Ascending aorta (tissue), 2 donors: ENCODE measurements around the gene BEST2. TPM values are rescaled to one million over a fixed set of nuclear protein-coding genes. Genes with fewer than 3 reads are reported as not detected.

Source experiments
- DNase-seq, 2 donors: peaks; one replicate each; pipeline ENCODE4 v3.0.0-alpha.2; 2019; ENCODE audit warnings: low spot score in 2 of 2
- H3K27ac ChIP-seq, 2 donors: fragments of 200-600 bp; sonication (generic); one replicate each; pipeline ENCODE4 v1.5.1; 2016 to 2017; ENCODE audit warnings: mild to moderate bottlenecking in 1 of 2
- H3K27me3 ChIP-seq: fragments of 200-600 bp; sonication (generic); one replicate; pipeline ENCODE4 v1.5.1; 2017
- H3K36me3 ChIP-seq, 2 donors: fragments of 200-600 bp; sonication (generic); one replicate each; pipeline ENCODE4 v1.5.1; 2016
- H3K4me1 ChIP-seq, 2 donors: fragments of 200-600 bp; sonication (generic); one replicate each; pipeline ENCODE4 v1.5.1; 2016 to 2017; ENCODE audit warnings: mild to moderate bottlenecking in 1 of 2
- H3K4me3 ChIP-seq, 2 donors: fragments of 200-600 bp; sonication (generic); one replicate each; pipeline ENCODE4 v1.5.1; 2016 to 2017; ENCODE audit warnings: mild to moderate bottlenecking in 1 of 2
- H3K9me3 ChIP-seq, 2 donors: fragments of 200-600 bp; sonication (generic); one replicate each; pipeline ENCODE4 v1.5.1; 2016
- intact Hi-C: fragments of 100-400 bp; cut with DNase I; formaldehyde crosslinking; loops from one replicate; pipeline ENCODE4 v1.15.1; 2023
- total RNA-seq: library from RNA; depleted of rRNA; stranded (reverse); fragments of >200 nt; gene quantifications from one replicate; pipeline ENCODE4 v1.1.0, GENCODE V29; 2016
- TF ChIP-seq, protein P1 (sequence below), 3 experiments: fragments of 200-600 bp in 2 of 3; fragments of 450-650 bp in 1 of 3; sonication (generic) in 2 of 3; IDR thresholded peaks; one replicate each; pipeline ENCODE4 v1.5.1; 2016 to 2019; ENCODE audit warnings: antibody characterized with exemption in 3 of 3, mild to moderate bottlenecking in 1 of 3, moderate library complexity in 1 of 3

Gene BEST2
- total RNA-seq, 1 donor from 2014 or later: not detected

DNA sequence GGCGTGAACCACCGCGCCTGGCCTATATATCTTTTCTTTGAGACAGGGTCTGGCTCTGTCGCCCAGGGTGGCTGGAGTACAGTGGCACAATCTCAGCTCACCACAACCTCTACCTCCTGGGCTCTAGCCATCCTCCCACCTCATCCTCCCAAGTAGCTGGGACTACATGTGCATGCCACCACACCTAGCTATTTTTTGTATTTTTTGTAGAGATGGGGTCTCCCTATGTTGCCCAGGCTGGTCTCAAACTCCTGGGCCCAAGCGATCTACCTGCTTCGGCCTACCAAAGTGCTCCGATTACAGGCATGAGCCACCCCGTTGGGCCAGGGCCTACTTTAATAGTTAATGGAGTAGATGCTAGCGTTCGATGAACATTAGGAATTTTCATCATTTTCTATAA lies 31.3 kb upstream of the BEST2 start:
- intact Hi-C loops: no loop called here
- Histone ChIP-seq H3K4me1 (peaks cover 4 to 29% of the 10 kb centered on the region in 2 donors), H3K27me3 (no peaks in the 10 kb centered on the region), H3K4me3 (peak overlapping the region; percentile 81 to 95), H3K9me3 (no peaks in the 10 kb centered on the region), H3K36me3 (peaks cover 28 to 29% of the 10 kb centered on the region in 2 donors), H3K27ac (peak overlapping the region; percentile 88 to 98)
- no peak for DNase-seq
- TF ChIP-seq, protein P1, sequence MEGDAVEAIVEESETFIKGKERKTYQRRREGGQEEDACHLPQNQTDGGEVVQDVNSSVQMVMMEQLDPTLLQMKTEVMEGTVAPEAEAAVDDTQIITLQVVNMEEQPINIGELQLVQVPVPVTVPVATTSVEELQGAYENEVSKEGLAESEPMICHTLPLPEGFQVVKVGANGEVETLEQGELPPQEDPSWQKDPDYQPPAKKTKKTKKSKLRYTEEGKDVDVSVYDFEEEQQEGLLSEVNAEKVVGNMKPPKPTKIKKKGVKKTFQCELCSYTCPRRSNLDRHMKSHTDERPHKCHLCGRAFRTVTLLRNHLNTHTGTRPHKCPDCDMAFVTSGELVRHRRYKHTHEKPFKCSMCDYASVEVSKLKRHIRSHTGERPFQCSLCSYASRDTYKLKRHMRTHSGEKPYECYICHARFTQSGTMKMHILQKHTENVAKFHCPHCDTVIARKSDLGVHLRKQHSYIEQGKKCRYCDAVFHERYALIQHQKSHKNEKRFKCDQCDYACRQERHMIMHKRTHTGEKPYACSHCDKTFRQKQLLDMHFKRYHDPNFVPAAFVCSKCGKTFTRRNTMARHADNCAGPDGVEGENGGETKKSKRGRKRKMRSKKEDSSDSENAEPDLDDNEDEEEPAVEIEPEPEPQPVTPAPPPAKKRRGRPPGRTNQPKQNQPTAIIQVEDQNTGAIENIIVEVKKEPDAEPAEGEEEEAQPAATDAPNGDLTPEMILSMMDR (IDR thresholded peaks at IDR 0.05): no peak

DNA sequence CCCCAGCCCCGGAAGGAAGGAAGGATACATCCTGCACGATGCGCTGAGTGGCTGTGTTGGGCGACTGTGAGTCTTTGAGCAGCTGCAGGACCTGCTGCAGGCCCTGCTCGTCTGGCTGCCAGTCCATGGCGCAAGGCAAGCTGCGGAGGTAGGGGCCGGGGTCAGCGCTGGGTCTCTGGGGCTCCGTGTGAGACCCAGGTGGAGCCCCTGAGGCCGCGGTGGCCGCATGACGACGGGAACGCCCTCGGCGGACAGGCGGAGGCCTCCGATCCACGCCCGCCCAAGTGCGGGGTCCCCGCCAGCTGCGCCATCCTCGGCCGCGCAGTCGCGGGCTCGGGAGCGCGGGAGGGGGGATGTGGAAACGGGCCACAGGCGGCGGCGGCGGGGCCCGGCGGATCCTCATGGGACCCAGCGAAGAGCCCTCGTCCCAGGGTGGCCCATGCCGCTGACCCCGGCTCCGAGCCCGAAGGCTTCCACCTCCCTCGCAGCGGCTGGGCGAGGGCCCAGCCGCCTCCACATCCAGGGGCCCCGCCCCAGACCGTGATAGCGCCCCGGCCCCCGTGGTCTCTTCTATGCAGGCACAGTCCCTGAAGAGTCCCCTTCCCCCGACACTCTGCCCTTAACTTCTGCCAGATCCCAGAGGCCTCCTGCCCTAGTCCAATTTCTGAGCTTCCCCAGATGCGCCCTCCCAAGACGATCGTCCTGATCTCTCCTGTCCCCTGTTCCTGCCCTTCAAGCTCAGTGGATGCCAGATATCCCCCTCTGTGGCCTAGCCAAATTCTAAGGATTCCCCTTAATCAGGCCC lies 30.5 kb upstream of the BEST2 start:
- no peaks in the 10 kb centered on the region for H3K27me3 ChIP-seq
- H3K36me3 ChIP-seq: peaks cover 20 to 23% of the 10 kb centered on the region in 2 donors
- H3K4me3 ChIP-seq: peak overlapping the region; percentile 81 to 95
- DNase-seq: no peak
- peaks cover 4 to 29% of the 10 kb centered on the region in 2 donors for H3K4me1 ChIP-seq
- no peaks in the 10 kb centered on the region for H3K9me3 ChIP-seq
- TF ChIP-seq, protein P1 (IDR thresholded peaks at IDR 0.05): no peak
- intact Hi-C loops: no loop called here
- peak overlapping the region; percentile 88 to 98 for H3K27ac ChIP-seq

DNA sequence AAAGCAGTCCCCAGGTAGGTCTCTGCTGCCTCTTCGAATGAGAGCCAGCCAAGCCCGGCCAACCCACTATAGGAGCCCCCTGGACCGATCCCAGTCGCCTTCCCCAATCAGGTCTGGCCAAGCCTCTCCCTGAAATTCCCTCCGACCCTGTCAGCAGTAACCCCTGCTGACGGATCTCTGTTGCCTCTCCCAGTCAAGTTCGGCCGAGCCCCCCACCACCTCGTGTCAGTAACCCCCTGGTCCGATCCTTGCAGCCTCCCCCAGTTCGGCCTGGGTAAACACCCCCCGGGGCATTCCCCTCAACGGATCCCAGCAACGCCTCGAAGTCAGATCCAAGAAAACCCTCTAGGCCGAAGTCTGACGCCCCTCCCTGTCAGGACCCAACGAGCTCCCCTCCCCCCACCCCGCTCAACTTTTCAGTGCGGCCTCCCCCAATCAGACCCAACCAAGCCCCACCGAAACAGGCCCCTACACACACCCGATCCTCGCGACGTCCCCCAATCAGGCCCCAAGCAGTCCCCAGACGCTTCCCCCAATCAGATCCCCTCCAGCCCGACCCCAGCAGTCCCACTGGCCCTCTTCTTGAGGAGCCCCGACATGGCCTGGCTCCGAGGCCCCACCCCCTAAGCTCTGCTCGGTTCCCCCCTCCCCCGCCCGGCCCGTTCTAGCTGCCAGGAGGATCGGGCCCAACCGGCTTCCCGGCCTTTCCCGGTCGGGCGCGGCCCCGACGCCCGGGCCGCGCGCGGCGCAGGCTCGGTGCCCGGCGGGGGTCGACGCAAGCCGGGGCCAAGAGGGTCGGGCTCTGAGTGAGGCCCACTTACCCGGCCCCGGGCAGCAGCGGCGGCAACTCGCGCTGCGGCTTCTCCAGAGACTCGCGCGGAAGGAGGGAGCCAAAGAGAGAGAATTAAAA lies 29.7 kb upstream of the BEST2 start:
- peaks cover 12 to 16% of the 10 kb centered on the region in 2 donors for H3K36me3 ChIP-seq
- H3K4me3 ChIP-seq: peak overlapping the region; percentile 81 to 95
- no peaks in the 10 kb centered on the region for H3K9me3 ChIP-seq
- peak in 1 of 2 donors; percentile 79 for DNase-seq
- peak overlapping the region; percentile 88 to 98 for H3K27ac ChIP-seq
- TF ChIP-seq, protein P1 (IDR thresholded peaks at IDR 0.05): no peak
- H3K27me3 ChIP-seq: no peaks in the 10 kb centered on the region
- intact Hi-C loops: loop anchor here (2.0 kb wide), 1 partner anchor 25 kb away; the partner anchor contains the start of gene FBXW9
- H3K4me1 ChIP-seq: peaks cover 4 to 29% of the 10 kb centered on the region in 2 donors

DNA sequence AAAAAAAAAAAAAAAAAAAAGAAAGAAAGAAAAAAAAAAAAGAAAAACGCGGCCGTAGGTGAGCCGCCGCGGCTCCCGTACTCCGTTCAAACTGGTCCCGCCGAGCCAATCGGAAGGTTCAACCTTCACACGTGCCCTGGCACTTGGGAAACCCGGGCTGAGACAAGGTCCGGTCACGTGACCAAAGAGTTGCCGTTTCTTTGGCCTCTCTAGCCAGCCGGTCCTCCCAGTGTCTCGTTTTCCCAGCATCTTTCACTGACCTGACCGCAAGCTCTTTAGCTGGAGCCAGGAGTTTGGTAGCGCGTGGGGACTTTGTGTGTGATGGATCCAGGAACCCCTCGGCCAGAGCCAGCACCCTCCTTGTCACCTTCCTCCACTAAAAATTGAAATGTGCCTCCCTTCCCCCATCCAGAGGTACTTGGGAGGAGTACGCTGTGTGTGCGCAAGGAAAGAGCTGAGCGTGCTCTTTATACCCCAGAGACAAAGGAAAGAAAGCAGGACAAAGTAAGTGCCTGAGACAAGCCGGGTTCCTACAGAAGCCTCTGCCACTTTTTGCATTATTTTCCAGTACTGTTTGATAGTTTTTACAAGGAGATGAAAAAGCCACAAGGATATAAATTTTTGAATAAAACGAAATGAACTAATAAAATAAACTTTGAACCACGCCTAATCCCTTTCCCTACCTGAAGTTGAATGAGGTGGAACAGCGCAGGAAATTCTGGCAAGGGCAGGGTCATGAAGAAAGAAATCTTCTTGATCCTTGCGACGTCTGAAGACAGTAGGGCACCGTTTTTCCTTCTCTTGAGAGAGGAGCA lies 28.8 kb upstream of the BEST2 start:
- intact Hi-C loops: loop anchor here (1.0 to 2.0 kb wide), 2 partner anchors 12 to 26 kb away; partner anchors contain the start of genes FBXW9 and TRIR

More for the DNA sequence above, 28.8 kb upstream of the BEST2 start:
- Histone ChIP-seq H3K36me3 (peaks cover 12 to 14% of the 10 kb centered on the region in 2 donors), H3K4me1 (peaks cover 4 to 29% of the 10 kb centered on the region in 2 donors), H3K27me3 (no peaks in the 10 kb centered on the region), H3K9me3 (no peaks in the 10 kb centered on the region), H3K4me3 (peak overlapping the region; percentile 81 to 95), H3K27ac (peak overlapping the region; percentile 88 to 98)
- TF ChIP-seq, protein P1 (IDR thresholded peaks at IDR 0.05): no peak
- peak; percentile 92 to 99 for DNase-seq
